ENCODE data around the gene EML6.
A peak's percentile ranks its signal among the peaks of the same experiment; 100 is the strongest.

EML6 gene

GRCh38 chr2:54975598-54976492, 252.4 kb downstream of the EML6 start:
- Histone ChIP-seq H3K4me1 (ENCODE audit: control extremely low read depth in 1 of 4, control insufficient read depth in 4 of 4, insufficient read depth in 4 of 4, low read length in 3 of 4) (peaks cover 8 to 35% (median 22%) of the 10 kb centered on the region in 4 experiments), H3K4me3 (ENCODE audit: control insufficient read depth in 1 of 7, extremely low read depth in 1 of 7, insufficient read depth in 4 of 7, low read depth in 2 of 7, low read length in 6 of 7) (no peak overlapping the region), H3K27me3 (replicated peaks in 2 of 5; ENCODE audit: control insufficient read depth in 4 of 5, insufficient read depth in 5 of 5, low read length in 4 of 5) (no peaks in the 10 kb centered on the region), H3K27ac (ENCODE audit: insufficient read depth in 1 of 2, low read depth in 1 of 2, low read length in 2 of 2, poor library complexity in 1 of 2, severe bottlenecking in 2 of 2) (no peak overlapping the region), H3K36me3 (ENCODE audit: control insufficient read depth in 4 of 4, insufficient read depth in 4 of 4, low read length in 3 of 4) (peaks cover 13 to 35% (median 26%) of the 10 kb centered on the region in 4 experiments), H3K9me3 (ENCODE audit: control extremely low read depth in 1 of 5, control insufficient read depth in 4 of 5, insufficient read depth in 2 of 5, low read depth in 1 of 5, low read length in 4 of 5) (no peaks in the 10 kb centered on the region)
- no peak for DNase-seq
- ChIA-PET POLR2A (no interaction called here), CTCF (interaction anchor here (0.7 to 3.1 kb wide), 6 partner anchors 25 to 202 kb away, joined by 3 to 10 read pairs (median 4); no protein-coding TSS in a partner anchor)
- no CpG with 5 or more reads among the region's 4 CpGs for WGBS (ENCODE audit: insufficient coverage)

GRCh38 chr2:54977149-54977548, 253.7 kb downstream of the EML6 start:
- peaks cover 11 to 33% (median 19%) of the 10 kb centered on the region in 4 experiments for H3K36me3 ChIP-seq (ENCODE audit: control insufficient read depth in 4 of 4, insufficient read depth in 4 of 4, low read length in 3 of 4)
- H3K4me3 ChIP-seq (ENCODE audit: control insufficient read depth in 1 of 7, extremely low read depth in 1 of 7, insufficient read depth in 4 of 7, low read depth in 2 of 7, low read length in 6 of 7), result peak overlapping the region in 2 of 7 experiments; percentile 7 to 19
- CTCF ChIA-PET, result interaction anchor here (0.8 to 2.1 kb wide), 5 partner anchors 16 to 197 kb away, joined by 3 to 7 read pairs (median 4); no protein-coding TSS in a partner anchor
- DNase-seq, result peak in 2 of 3 donors; percentile 32 to 41
- peak overlapping the region in 1 of 2 experiments; percentile 60 for H3K27ac ChIP-seq (ENCODE audit: insufficient read depth in 1 of 2, low read depth in 1 of 2, low read length in 2 of 2, poor library complexity in 1 of 2, severe bottlenecking in 2 of 2)
- H3K9me3 ChIP-seq (ENCODE audit: control extremely low read depth in 1 of 5, control insufficient read depth in 4 of 5, insufficient read depth in 2 of 5, low read depth in 1 of 5, low read length in 4 of 5), result no peaks in the 10 kb centered on the region
- no peaks in the 10 kb centered on the region for H3K27me3 ChIP-seq (replicated peaks in 2 of 5; ENCODE audit: control insufficient read depth in 4 of 5, insufficient read depth in 5 of 5, low read length in 4 of 5)
- POLR2A ChIA-PET, result interaction anchor here (0.6 kb wide), 1 partner anchor 100 kb away, joined by 3 read pairs; no protein-coding TSS in a partner anchor
- H3K4me1 ChIP-seq (ENCODE audit: control extremely low read depth in 1 of 4, control insufficient read depth in 4 of 4, insufficient read depth in 4 of 4, low read length in 3 of 4), result peaks cover 10 to 44% (median 29%) of the 10 kb centered on the region in 4 experiments
- WGBS (ENCODE audit: insufficient coverage), result 0% methylated on average over 1 of the region's 2 CpGs

DNA sequence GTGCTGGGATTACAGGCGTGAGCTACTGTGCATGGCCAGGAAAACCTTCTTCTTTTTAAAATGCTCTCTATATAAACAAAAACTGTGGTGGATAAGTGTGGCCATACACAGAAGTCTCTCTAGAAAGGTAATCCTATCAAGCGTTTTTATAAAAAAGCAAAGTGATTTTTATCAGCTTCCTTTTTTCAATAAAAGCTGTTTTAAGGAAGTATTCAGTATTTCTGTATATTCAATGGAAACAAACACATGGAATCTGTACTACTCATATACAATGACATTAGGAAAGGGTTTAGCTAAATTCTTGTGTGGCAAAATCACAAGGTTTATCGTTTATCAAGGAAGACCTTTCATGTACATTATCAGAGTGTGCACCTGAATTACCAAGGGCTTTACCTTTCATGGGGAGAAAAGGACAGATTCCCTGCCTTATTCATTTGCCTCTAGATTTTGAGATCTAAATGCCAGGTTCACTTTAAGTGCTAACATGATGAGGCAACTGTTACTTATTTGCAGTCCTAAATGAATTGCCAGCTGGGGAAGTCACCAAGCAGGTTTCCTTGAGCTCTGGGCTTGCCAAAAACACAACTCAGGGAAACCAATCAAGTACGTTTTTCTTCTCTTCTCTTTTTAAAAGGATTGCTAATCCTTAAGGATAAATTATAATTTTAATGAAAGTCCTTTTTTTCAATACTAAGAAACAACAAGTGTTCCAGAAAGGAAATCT, 256.0 kb downstream of the EML6 start:
- 70% methylated on average over 1 of the region's 4 CpGs for WGBS (ENCODE audit: insufficient coverage)
- peak overlapping the region in 1 of 7 experiments; percentile 21 for H3K4me3 ChIP-seq (ENCODE audit: control insufficient read depth in 1 of 7, extremely low read depth in 1 of 7, insufficient read depth in 4 of 7, low read depth in 2 of 7, low read length in 6 of 7)
- H3K4me1 ChIP-seq (ENCODE audit: control extremely low read depth in 1 of 4, control insufficient read depth in 4 of 4, insufficient read depth in 4 of 4, low read length in 3 of 4), result peaks cover 10 to 49% (median 29%) of the 10 kb centered on the region in 4 experiments
- peak overlapping the region in 1 of 2 experiments; percentile 16 for H3K27ac ChIP-seq (ENCODE audit: insufficient read depth in 1 of 2, low read depth in 1 of 2, low read length in 2 of 2, poor library complexity in 1 of 2, severe bottlenecking in 2 of 2)
- H3K36me3 ChIP-seq (ENCODE audit: control insufficient read depth in 4 of 4, insufficient read depth in 4 of 4, low read length in 3 of 4), result peaks cover 5 to 26% (median 14%) of the 10 kb centered on the region in 4 experiments
- no peaks in the 10 kb centered on the region for H3K9me3 ChIP-seq (ENCODE audit: control extremely low read depth in 1 of 5, control insufficient read depth in 4 of 5, insufficient read depth in 2 of 5, low read depth in 1 of 5, low read length in 4 of 5)
- H3K27me3 ChIP-seq (replicated peaks in 2 of 5; ENCODE audit: control insufficient read depth in 4 of 5, insufficient read depth in 5 of 5, low read length in 4 of 5), result no peaks in the 10 kb centered on the region
- POLR2A ChIA-PET, result no interaction called here
- DNase-seq, result peak in 2 of 3 donors; percentile 40 to 52
- CTCF ChIA-PET, result interaction anchor here (0.9 to 1.3 kb wide), 4 partner anchors 11 to 80 kb away, joined by 3 to 5 read pairs (median 3); no protein-coding TSS in a partner anchor

GRCh38 chr2:54981385-54981784, 257.9 kb downstream of the EML6 start:
- 14% methylated on average over 1 of the region's 2 CpGs for WGBS (ENCODE audit: insufficient coverage)
- peaks cover 5 to 37% (median 23%) of the 10 kb centered on the region in 4 experiments for H3K36me3 ChIP-seq (ENCODE audit: control insufficient read depth in 4 of 4, insufficient read depth in 4 of 4, low read length in 3 of 4)
- peak overlapping the region in 1 of 7 experiments; percentile 38 for H3K4me3 ChIP-seq (ENCODE audit: control insufficient read depth in 1 of 7, extremely low read depth in 1 of 7, insufficient read depth in 4 of 7, low read depth in 2 of 7, low read length in 6 of 7)
- ChIA-PET CTCF (interaction anchor here (1.0 to 1.2 kb wide), 2 partner anchors 15 to 67 kb away, joined by 3 read pairs; no protein-coding TSS in a partner anchor), POLR2A (interaction anchor here (1.0 kb wide), 1 partner anchor 12 kb away, joined by 5 read pairs; no protein-coding TSS in a partner anchor)
- H3K9me3 ChIP-seq (ENCODE audit: control extremely low read depth in 1 of 5, control insufficient read depth in 4 of 5, insufficient read depth in 2 of 5, low read depth in 1 of 5, low read length in 4 of 5), result no peaks in the 10 kb centered on the region
- H3K27ac ChIP-seq (ENCODE audit: insufficient read depth in 1 of 2, low read depth in 1 of 2, low read length in 2 of 2, poor library complexity in 1 of 2, severe bottlenecking in 2 of 2), result peak overlapping the region; percentile 12 to 46
- DNase-seq, result peak in 2 of 3 donors; percentile 60 to 65
- peaks cover 10 to 46% (median 27%) of the 10 kb centered on the region in 4 experiments for H3K4me1 ChIP-seq (ENCODE audit: control extremely low read depth in 1 of 4, control insufficient read depth in 4 of 4, insufficient read depth in 4 of 4, low read length in 3 of 4)
- H3K27me3 ChIP-seq (replicated peaks in 2 of 5; ENCODE audit: control insufficient read depth in 4 of 5, insufficient read depth in 5 of 5, low read length in 4 of 5), result no peaks in the 10 kb centered on the region

GRCh38 chr2:54983345-54984220, 260.1 kb downstream of the EML6 start:
- no peak overlapping the region for H3K27ac ChIP-seq (ENCODE audit: insufficient read depth in 1 of 2, low read depth in 1 of 2, low read length in 2 of 2, poor library complexity in 1 of 2, severe bottlenecking in 2 of 2)
- no peaks in the 10 kb centered on the region for H3K9me3 ChIP-seq (ENCODE audit: control extremely low read depth in 1 of 5, control insufficient read depth in 4 of 5, insufficient read depth in 2 of 5, low read depth in 1 of 5, low read length in 4 of 5)
- H3K27me3 ChIP-seq (replicated peaks in 2 of 5; ENCODE audit: control insufficient read depth in 4 of 5, insufficient read depth in 5 of 5, low read length in 4 of 5), result no peaks in the 10 kb centered on the region
- peaks cover 0 to 35% (median 17%) of the 10 kb centered on the region in 4 experiments for H3K4me1 ChIP-seq (ENCODE audit: control extremely low read depth in 1 of 4, control insufficient read depth in 4 of 4, insufficient read depth in 4 of 4, low read length in 3 of 4)
- no peak for DNase-seq
- H3K36me3 ChIP-seq (ENCODE audit: control insufficient read depth in 4 of 4, insufficient read depth in 4 of 4, low read length in 3 of 4), result peaks cover 13 to 45% (median 27%) of the 10 kb centered on the region in 4 experiments
- WGBS (ENCODE audit: insufficient coverage), result 50% methylated on average over 2 of the region's 3 CpGs
- no peak overlapping the region for H3K4me3 ChIP-seq (ENCODE audit: control insufficient read depth in 1 of 7, extremely low read depth in 1 of 7, insufficient read depth in 4 of 7, low read depth in 2 of 7, low read length in 6 of 7)
- ChIA-PET CTCF (no interaction called here), POLR2A (no interaction called here)

- Histone ChIP-seq H3K9me3 (ENCODE audit: control extremely low read depth in 1 of 5, control insufficient read depth in 4 of 5, insufficient read depth in 2 of 5, low read depth in 1 of 5, low read length in 4 of 5) (no peaks in the 10 kb centered on the region), H3K4me1 (ENCODE audit: control extremely low read depth in 1 of 4, control insufficient read depth in 4 of 4, insufficient read depth in 4 of 4, low read length in 3 of 4) (peaks cover 0 to 26% (median 14%) of the 10 kb centered on the region in 4 experiments), H3K27ac (ENCODE audit: insufficient read depth in 1 of 2, low read depth in 1 of 2, low read length in 2 of 2, poor library complexity in 1 of 2, severe bottlenecking in 2 of 2) (no peak overlapping the region), H3K27me3 (replicated peaks in 2 of 5; ENCODE audit: control insufficient read depth in 4 of 5, insufficient read depth in 5 of 5, low read length in 4 of 5) (no peaks in the 10 kb centered on the region), H3K4me3 (ENCODE audit: control insufficient read depth in 1 of 7, extremely low read depth in 1 of 7, insufficient read depth in 4 of 7, low read depth in 2 of 7, low read length in 6 of 7) (no peak overlapping the region), H3K36me3 (ENCODE audit: control insufficient read depth in 4 of 4, insufficient read depth in 4 of 4, low read length in 3 of 4) (peaks cover 12 to 45% (median 26%) of the 10 kb centered on the region in 4 experiments)
- POLR2A ChIA-PET, result no interaction called here
- no peak for DNase-seq
- CTCF ChIA-PET, result interaction anchor here (0.7 kb wide), 1 partner anchor 11 kb away, joined by 3 read pairs; no protein-coding TSS in a partner anchor
Measured at GRCh38 chr2:54984476-54984875, 261.0 kb downstream of the EML6 start.
